Bronchial epithelial cell (primary cell): ENCODE data around the gene LLCFC1. TPM values are rescaled to one million over a fixed set of nuclear protein-coding genes. Genes with fewer than 3 reads are reported as not detected.
"Not testable (repeated sequence)": the region's sequence is repeated elsewhere in the genome, so short reads cannot be mapped to it uniquely, and the experiment has no call there.

ENCODE experiments used
- DNase-seq: peaks from one replicate; pipeline ENCODE4 v3.0.0-alpha.2; 2010; ENCODE audit warnings: low read depth
- FAIRE-seq: peaks from 2 replicates; lab custom pipeline; 2011; peaks lifted over from hg19 to GRCh38; lab: Jason Lieb, UNC
- H3K27me3 ChIP-seq: 2 replicates; pipeline ENCODE4 v1.5.1; 2011; ENCODE audit warnings: low read length; ENCODE audit not compliant: control insufficient read depth, insufficient read depth
- H3K36me3 ChIP-seq: 2 replicates; pipeline ENCODE4 v1.5.1; 2011; ENCODE audit warnings: low read length; ENCODE audit not compliant: control insufficient read depth, insufficient read depth
- H3K4me3 ChIP-seq: 2 replicates; pipeline ENCODE4 v1.5.1; 2011; ENCODE audit warnings: mild to moderate bottlenecking, low read depth, low read length, control low read depth
- CTCF ChIP-seq: IDR thresholded peaks from 2 replicates; pipeline ENCODE4 v1.5.1; 2011; ENCODE audit warnings: mild to moderate bottlenecking, moderate library complexity, low read length, control low read depth, inconsistent platforms; ENCODE audit not compliant: insufficient read depth, severe bottlenecking
- total RNA-seq: library from RNA; depleted of rRNA; stranded (reverse); fragments of >200 nt; gene quantifications from 2 replicates; pipeline ENCODE4 v1.2.1, GENCODE V29; 2014

Gene LLCFC1
- total RNA-seq, 1 donor from 2014 or later: not detected

GRCh38 chr7:142962991-142963390 is 23.7 kb downstream of the LLCFC1 start:
- FAIRE-seq: no peak
- TF ChIP-seq CTCF: no peak
- no peak overlapping the region for H3K4me3 ChIP-seq

DNA sequence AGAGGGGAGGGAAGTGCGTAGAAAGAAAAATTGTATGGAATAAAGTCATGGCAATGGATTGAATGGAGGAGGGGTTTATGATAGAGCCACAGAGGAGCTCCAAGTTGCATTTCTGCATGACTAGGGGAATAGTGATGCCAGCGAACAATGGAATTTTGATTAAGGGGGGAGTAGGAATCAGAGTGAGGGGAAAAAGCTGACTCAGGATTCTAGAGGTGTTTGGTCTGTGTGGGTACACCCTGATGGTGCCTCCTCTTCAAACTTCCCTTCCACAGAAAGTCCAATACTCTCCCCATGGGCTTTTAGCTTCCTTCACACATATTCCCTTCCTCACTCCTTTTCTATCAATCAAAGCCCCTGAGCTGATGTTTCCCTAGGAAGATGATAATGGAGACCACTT is 24.7 kb downstream of the LLCFC1 start:
- no peak overlapping the region for H3K4me3 ChIP-seq
- no peak for TF ChIP-seq CTCF
- H3K36me3 ChIP-seq: no peaks in the 10 kb centered on the region
- peaks cover 3% of the 10 kb centered on the region for H3K27me3 ChIP-seq
- FAIRE-seq: no peak
- DNase-seq: no peak

More at GRCh38 chr7:142962991-142963390, 23.7 kb downstream of the LLCFC1 start:
- no peak for DNase-seq
- H3K27me3 ChIP-seq: peaks cover 3% of the 10 kb centered on the region
- no peaks in the 10 kb centered on the region for H3K36me3 ChIP-seq

- no peak for FAIRE-seq
- peak; percentile 22 for DNase-seq
- TF ChIP-seq CTCF: no peak
- Histone ChIP-seq H3K27me3 (peaks cover 3% of the 10 kb centered on the region), H3K4me3 (no peak overlapping the region), H3K36me3 (no peaks in the 10 kb centered on the region)
These were observed 25.4 kb downstream of the LLCFC1 start for GRCh38 chr7:142964502-142965246.

DNA sequence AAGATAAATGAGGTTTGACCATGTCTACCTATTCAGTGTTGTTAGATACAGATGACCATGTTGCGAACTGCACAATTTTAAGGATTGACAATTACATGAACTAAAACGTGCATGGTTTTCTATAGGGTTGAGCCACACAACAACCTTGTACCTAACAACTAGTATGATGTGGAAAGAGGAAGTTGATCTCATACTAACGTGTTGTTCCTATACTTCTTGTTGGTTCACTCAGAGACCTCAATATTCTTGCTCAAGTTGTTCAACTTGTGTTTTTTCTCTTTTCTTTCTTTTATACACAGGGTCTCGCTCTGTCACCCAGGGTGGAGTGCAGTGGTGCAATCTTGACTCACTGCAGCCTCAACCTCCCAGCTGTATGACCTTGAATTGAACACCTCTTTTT is 28.9 kb downstream of the LLCFC1 start:
- DNase-seq: no peak
- Histone ChIP-seq H3K36me3 (no peaks in the 10 kb centered on the region), H3K4me3 (no peak overlapping the region), H3K27me3 (no peaks in the 10 kb centered on the region)
- TF ChIP-seq CTCF: no peak
- no peak for FAIRE-seq

DNA sequence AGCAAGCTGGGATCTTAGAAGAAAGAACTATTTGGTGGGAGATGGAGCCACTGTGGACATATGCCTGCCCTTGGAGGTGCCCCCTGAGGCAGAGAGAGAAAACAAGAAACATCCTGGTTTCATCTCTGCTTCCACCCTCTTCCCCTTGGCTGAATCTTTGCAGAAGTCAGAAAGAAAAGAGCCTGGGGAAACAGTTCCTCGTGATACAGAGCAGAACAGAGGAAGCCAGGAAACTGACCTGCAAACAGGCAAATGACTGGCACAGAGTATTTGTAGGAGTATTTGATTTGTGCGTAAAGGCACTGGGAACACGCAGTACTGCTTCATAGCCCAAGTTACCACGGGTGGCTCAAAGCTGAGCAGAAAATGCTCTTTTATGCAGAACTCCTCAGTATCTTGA is 29.9 kb downstream of the LLCFC1 start:
- H3K27me3 ChIP-seq: no peaks in the 10 kb centered on the region
- H3K36me3 ChIP-seq: no peaks in the 10 kb centered on the region
- H3K4me3 ChIP-seq: no peak overlapping the region
- no peak for DNase-seq
- no peak for TF ChIP-seq CTCF
- no peak for FAIRE-seq

DNA sequence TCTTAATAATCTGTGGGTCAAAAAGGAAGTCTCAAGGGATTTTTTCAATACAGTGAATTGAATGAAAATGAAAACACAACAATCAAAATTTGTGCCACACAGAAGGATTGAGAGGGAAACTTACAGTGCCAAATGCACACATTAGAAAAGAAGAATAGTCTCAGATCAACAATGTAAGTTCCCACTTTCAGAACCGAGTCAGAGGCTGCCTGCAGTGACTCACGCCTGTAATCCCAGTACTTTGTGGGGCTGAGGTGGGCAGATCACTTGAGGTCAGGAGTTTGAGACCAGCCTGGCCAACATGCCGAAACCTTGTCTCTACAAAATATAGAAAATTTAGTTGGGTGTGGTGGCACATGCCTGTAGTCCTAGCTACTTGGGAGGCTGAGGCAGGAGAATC is 35.3 kb downstream of the LLCFC1 start:
- no peak overlapping the region for H3K4me3 ChIP-seq
- no peaks in the 10 kb centered on the region for H3K36me3 ChIP-seq
- FAIRE-seq (no peak), DNase-seq (no peak)
- TF ChIP-seq CTCF: no peak
- no peaks in the 10 kb centered on the region for H3K27me3 ChIP-seq

DNA sequence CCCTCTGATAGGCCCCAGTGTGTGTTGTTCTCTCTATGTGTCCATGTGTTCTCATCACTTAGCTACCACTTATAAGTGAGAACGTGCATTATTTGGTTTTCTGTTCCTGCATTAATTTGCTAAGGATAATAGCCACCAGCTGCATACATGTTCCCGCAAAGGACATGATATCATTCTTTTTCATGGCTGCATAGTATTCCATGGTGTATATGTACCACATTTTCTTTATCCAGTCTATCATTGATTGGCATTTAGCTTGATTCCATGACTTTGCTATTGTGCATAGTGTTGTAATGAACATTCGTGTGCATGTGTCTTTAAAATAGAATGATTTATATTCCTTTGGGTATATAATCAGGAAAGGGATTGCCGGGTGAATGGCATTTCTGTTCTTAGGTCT is 39.1 kb downstream of the LLCFC1 start:
- FAIRE-seq, H3K36me3 ChIP-seq, DNase-seq, H3K4me3 ChIP-seq, H3K27me3 ChIP-seq: not testable (repeated sequence)
